Mesothelial cell of epicardium (in vitro differentiated cells): ENCODE data around the gene EFCAB8. TPM values are rescaled to one million over a fixed set of nuclear protein-coding genes. Genes with fewer than 3 reads are reported as not detected.

Experiments
- DNase-seq, 2 experiments: peaks; one replicate each; pipeline ENCODE4 v3.0.0; 2021; ENCODE audit warnings: low spot score in 2 of 2; ENCODE audit not compliant: unreplicated experiment in 2 of 2
- H3K27ac Mint-ChIP-seq: 2 replicates; pipeline ENCODE4 v1.8.0; 2021; ENCODE audit warnings: mixed read lengths
- H3K27me3 Mint-ChIP-seq: 2 replicates; pipeline ENCODE4 v1.8.0; 2021; ENCODE audit warnings: low read depth, mixed read lengths
- H3K36me3 Mint-ChIP-seq: 2 replicates; pipeline ENCODE4 v1.8.0; 2021; ENCODE audit warnings: mixed read lengths
- H3K4me1 Mint-ChIP-seq: 2 replicates; pipeline ENCODE4 v1.8.0; 2021; ENCODE audit warnings: mixed read lengths
- H3K4me3 Mint-ChIP-seq: 2 replicates; pipeline ENCODE4 v1.8.0; 2021; ENCODE audit warnings: mild to moderate bottlenecking, moderate library complexity, mixed read lengths
- H3K9me3 Mint-ChIP-seq: 2 replicates; pipeline ENCODE4 v1.8.0; 2021; ENCODE audit warnings: mixed read lengths
- CTCF ChIP-seq: fragments of 200-600 bp; sonication (generic); IDR thresholded peaks from one replicate; pipeline ENCODE4 v1.5.0; 2021; ENCODE audit warnings: antibody characterized with exemption; ENCODE audit not compliant: unreplicated experiment
- total RNA-seq: library from RNA; stranded (reverse); gene quantifications from 3 replicates; pipeline ENCODE4 v1.2.1, GENCODE V29; 2021

EFCAB8 gene
- total RNA-seq, 1 donor from 2014 or later: 0.47 TPM

GRCh38 chr20:33005908-33006775 lies 147.4 kb downstream of the EFCAB8 start:
- Mint-ChIP-seq H3K27me3 (peaks cover 7% of the 10 kb centered on the region), H3K4me1 (no peaks in the 10 kb centered on the region), H3K27ac (no peak overlapping the region), H3K9me3 (peaks cover 4% of the 10 kb centered on the region), H3K36me3 (no peaks in the 10 kb centered on the region), H3K4me3 (no peak overlapping the region)
- DNase-seq: no peak
- TF ChIP-seq CTCF: no peak

- H3K9me3 Mint-ChIP-seq: peaks cover 4% of the 10 kb centered on the region
- no peak for DNase-seq
- no peak for TF ChIP-seq CTCF
- no peak overlapping the region for H3K27ac Mint-ChIP-seq
- no peak overlapping the region for H3K4me3 Mint-ChIP-seq
- no peaks in the 10 kb centered on the region for H3K36me3 Mint-ChIP-seq
- H3K27me3 Mint-ChIP-seq: peaks cover 9% of the 10 kb centered on the region
- H3K4me1 Mint-ChIP-seq: no peaks in the 10 kb centered on the region
Observed at GRCh38 chr20:33006776-33007375, 148.2 kb downstream of the EFCAB8 start.

- Mint-ChIP-seq H3K27me3 (peaks cover 17% of the 10 kb centered on the region), H3K9me3 (peaks cover 4% of the 10 kb centered on the region), H3K27ac (no peak within 1 kb of the TSS), H3K4me3 (no peak within 1 kb of the TSS), H3K4me1 (no peaks in the 10 kb centered on the region), H3K36me3 (no peaks in the 10 kb centered on the region)
- no peak for DNase-seq
- TF ChIP-seq CTCF: no peak
Observed at GRCh38 chr20:33007376-33008335, 148.9 kb downstream of the EFCAB8 start, which contains the start of gene BPIFB2. Gene BPIFB2 (plus strand): TSS chr20:33007704. CDS start chr20:33008575, 871 bp downstream.

- H3K27ac Mint-ChIP-seq: no peak overlapping the region
- H3K4me1 Mint-ChIP-seq: no peaks in the 10 kb centered on the region
- peaks cover 4% of the 10 kb centered on the region for H3K9me3 Mint-ChIP-seq
- H3K27me3 Mint-ChIP-seq: peaks cover 21% of the 10 kb centered on the region
- no peak for TF ChIP-seq CTCF
- DNase-seq: no peak
- H3K4me3 Mint-ChIP-seq: no peak overlapping the region
- no peaks in the 10 kb centered on the region for H3K36me3 Mint-ChIP-seq
Observed at GRCh38 chr20:33008336-33009213, 149.9 kb downstream of the EFCAB8 start.
